IPS-18a (cell line): ENCODE data around the gene CLCN7.

Experiments used
- H3K27ac ChIP-seq: one replicate; pipeline ENCODE4 v1.5.1; 2013; ENCODE audit warnings: low read length
- H3K27me3 ChIP-seq: one replicate; pipeline ENCODE4 v1.6.1; 2013; ENCODE audit warnings: mild to moderate bottlenecking, low read length; ENCODE audit not compliant: control insufficient read depth, insufficient read depth
- H3K36me3 ChIP-seq: one replicate; pipeline ENCODE4 v1.6.1; 2013; ENCODE audit warnings: low read depth, low read length; ENCODE audit not compliant: control insufficient read depth
- H3K4me1 ChIP-seq: one replicate; pipeline ENCODE4 v1.6.1; 2013; ENCODE audit warnings: low read depth, low read length; ENCODE audit not compliant: control insufficient read depth
- H3K4me3 ChIP-seq: one replicate; pipeline ENCODE4 v1.5.1; 2013; ENCODE audit warnings: low read length
- H3K9ac ChIP-seq: one replicate; pipeline ENCODE4 v1.6.1; 2013; ENCODE audit warnings: mild to moderate bottlenecking, low read length, moderate library complexity
- H3K9me3 ChIP-seq: one replicate; pipeline ENCODE4 v1.6.1; 2013; ENCODE audit warnings: low read depth, low read length; ENCODE audit not compliant: control insufficient read depth

CLCN7 gene

DNA sequence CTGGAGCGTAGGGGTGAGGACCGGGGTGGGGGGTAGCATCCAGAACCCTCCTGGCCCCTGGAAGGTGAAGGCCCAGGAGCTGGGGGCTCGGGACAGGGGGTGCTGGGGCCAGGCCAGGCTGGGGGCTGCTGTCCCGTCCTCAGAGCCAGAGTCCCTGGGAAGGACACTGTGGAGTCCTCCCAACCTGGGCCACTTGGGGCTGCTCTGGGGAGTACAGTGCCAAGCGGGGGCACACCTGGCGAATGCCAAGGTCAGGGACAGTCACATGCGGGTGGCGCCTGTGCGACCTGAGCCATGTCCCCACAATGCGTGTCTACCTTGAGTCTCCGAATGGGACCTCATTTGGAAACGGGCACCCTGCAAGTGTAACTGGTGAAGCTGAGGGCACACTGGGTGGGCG, 45.2 kb downstream of the CLCN7 start:
- Histone ChIP-seq H3K4me3 (no peak overlapping the region), H3K9me3 (no peaks in the 10 kb centered on the region), H3K9ac (no peak overlapping the region), H3K27me3 (no peaks in the 10 kb centered on the region), H3K36me3 (no peaks in the 10 kb centered on the region), H3K27ac (no peak overlapping the region), H3K4me1 (no peaks in the 10 kb centered on the region)

DNA sequence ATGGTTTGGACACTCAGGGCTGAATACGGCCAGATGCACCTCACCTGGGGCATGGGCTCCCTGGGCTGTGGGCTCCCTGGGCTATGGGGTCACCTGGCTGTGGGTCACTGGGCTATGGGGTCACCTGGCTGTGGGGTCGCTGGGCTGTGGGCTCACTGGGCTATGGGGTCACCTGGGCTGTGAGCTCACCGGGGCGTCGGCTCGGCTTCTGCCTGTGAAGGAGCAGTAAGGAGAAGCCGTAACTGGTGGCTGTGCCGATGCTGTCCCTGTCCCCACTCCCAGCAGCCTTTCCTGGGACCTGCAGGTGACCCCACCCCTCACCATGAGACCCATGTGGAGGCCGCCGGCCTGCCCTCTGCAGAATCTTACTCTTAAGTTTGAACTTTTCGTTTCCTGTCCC, 45.8 kb downstream of the CLCN7 start:
- H3K36me3 ChIP-seq = no peaks in the 10 kb centered on the region
- H3K27ac ChIP-seq = no peak overlapping the region
- no peaks in the 10 kb centered on the region for H3K27me3 ChIP-seq
- H3K9ac ChIP-seq = no peak overlapping the region
- H3K4me1 ChIP-seq = no peaks in the 10 kb centered on the region
- H3K4me3 ChIP-seq = no peak overlapping the region
- H3K9me3 ChIP-seq = no peaks in the 10 kb centered on the region

DNA sequence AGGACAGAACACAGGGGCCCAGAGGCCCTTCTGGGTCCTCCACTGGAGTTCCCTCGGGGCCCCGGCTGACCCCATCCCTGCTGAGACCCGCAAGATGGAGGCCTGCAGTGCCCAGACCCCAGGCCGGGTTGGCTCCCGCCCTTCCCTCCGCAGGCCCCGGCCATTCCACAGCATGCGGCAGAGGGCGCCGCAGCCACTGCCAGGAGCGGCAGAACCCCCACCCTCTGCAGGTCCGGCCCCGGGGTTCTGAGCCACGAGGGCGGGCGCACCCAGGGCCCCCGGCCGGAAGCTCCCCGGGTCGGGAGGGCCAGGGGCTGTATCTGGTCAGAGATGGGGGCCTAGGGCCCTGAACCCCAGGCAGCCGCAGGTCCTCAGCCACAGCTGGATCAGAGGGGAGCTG, 46.3 kb downstream of the CLCN7 start:
- no peaks in the 10 kb centered on the region for H3K4me1 ChIP-seq
- no peak overlapping the region for H3K4me3 ChIP-seq
- no peaks in the 10 kb centered on the region for H3K36me3 ChIP-seq
- H3K27me3 ChIP-seq = no peaks in the 10 kb centered on the region
- no peak overlapping the region for H3K27ac ChIP-seq
- H3K9me3 ChIP-seq = no peaks in the 10 kb centered on the region
- H3K9ac ChIP-seq = no peak overlapping the region

DNA sequence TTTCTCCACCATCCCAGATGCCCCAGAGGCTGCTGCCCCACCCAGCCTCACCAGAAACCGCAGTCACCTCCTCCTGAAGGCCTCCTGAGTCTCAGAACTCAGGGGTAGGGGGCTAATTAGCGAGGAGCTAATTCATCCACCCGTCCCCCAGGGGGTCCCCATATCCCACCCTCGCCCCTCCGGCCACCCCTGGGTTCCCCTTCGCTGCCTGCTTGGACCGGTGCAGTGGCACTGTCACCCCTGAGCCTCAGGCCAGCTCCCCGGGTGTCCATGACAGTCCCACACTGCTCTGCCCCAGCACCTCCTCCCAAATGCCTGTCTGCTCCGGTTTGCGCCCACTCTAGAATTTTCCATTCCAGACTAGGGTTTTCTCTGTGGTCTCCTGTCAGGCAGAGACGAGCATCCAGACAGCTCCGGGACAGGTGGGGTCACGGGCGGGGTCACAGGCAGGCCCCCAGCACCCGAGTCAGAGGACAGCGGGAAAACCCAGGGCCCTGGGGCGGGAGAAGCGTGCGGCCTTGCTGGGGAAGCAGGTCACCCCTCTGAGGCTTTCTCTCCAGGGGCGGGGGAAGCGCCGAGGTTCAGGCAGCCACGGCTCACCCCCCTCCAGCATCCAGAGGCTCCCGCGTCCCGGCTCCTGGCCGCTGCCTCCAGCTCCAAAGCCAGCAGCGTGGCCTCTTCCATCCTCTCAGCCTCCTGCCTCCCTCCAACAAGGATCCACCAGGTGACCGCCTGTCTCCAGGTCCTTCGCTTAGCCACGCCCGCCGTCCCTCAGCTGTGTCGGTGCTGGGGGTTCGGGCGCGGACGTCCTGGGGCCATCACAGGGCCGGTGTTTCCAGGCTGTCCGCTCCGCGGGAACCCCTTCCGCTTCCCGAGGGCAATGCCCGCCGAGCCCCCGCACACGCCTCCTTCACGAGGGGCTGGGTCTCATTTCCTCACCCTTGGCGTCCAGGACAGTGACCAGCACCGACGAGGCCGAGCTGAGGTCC, 47.1 kb downstream of the CLCN7 start:
- Histone ChIP-seq H3K36me3 (no peaks in the 10 kb centered on the region), H3K4me3 (no peak overlapping the region), H3K9ac (no peak overlapping the region), H3K9me3 (no peaks in the 10 kb centered on the region), H3K27ac (no peak overlapping the region), H3K27me3 (no peaks in the 10 kb centered on the region), H3K4me1 (no peaks in the 10 kb centered on the region)

GRCh38 chr16:1426734-1427471, 47.9 kb downstream of the CLCN7 start:
- Histone ChIP-seq H3K4me1 (no peaks in the 10 kb centered on the region), H3K9me3 (no peaks in the 10 kb centered on the region), H3K9ac (no peak overlapping the region), H3K4me3 (no peak overlapping the region), H3K36me3 (no peaks in the 10 kb centered on the region), H3K27me3 (no peaks in the 10 kb centered on the region), H3K27ac (no peak overlapping the region)

- H3K27ac ChIP-seq = no peak overlapping the region
Measured at GRCh38 chr16:1425616-1426370, 49.0 kb downstream of the CLCN7 start.

GRCh38 chr16:1424028-1424427, 50.8 kb downstream of the CLCN7 start:
- Histone ChIP-seq H3K36me3 (no peaks in the 10 kb centered on the region), H3K27ac (no peak overlapping the region), H3K4me3 (no peak overlapping the region), H3K27me3 (no peaks in the 10 kb centered on the region), H3K4me1 (no peaks in the 10 kb centered on the region), H3K9ac (no peak overlapping the region), H3K9me3 (no peaks in the 10 kb centered on the region)

More at GRCh38 chr16:1425616-1426370, 49.0 kb downstream of the CLCN7 start:
- no peak overlapping the region for H3K4me3 ChIP-seq
- no peak overlapping the region for H3K9ac ChIP-seq
- no peaks in the 10 kb centered on the region for H3K27me3 ChIP-seq
- no peaks in the 10 kb centered on the region for H3K9me3 ChIP-seq
- no peaks in the 10 kb centered on the region for H3K36me3 ChIP-seq
- H3K4me1 ChIP-seq = no peaks in the 10 kb centered on the region

GRCh38 chr16:1422076-1422475, 52.8 kb downstream of the CLCN7 start:
- Histone ChIP-seq H3K4me1 (no peaks in the 10 kb centered on the region), H3K27ac (no peak overlapping the region), H3K9me3 (no peaks in the 10 kb centered on the region), H3K36me3 (no peaks in the 10 kb centered on the region), H3K27me3 (no peaks in the 10 kb centered on the region), H3K9ac (no peak overlapping the region), H3K4me3 (no peak overlapping the region)

DNA sequence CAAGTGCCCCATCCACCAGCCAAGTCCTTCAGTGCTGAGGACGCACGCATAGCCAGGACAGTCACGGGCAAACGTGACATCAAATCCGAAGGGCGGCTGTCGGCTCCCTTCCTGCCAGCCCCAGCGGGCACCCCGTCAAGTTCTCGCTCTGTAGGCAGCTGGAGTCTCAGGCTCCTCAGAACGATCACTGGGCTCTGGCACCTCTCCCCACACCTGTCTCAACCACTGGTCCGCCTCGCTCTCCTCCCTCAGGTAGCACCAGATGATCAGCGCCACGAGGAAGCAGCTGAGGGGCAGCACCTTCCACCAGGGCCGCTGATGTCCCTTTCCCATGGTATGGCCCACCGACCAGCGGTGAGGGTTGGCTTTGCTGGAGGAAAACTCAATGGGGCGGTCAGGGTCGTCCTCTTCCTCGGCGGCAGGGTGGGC, 54.7 kb downstream of the CLCN7 start:
- Histone ChIP-seq H3K4me1 (no peaks in the 10 kb centered on the region), H3K36me3 (no peaks in the 10 kb centered on the region), H3K4me3 (peak overlapping the region; percentile 79), H3K27ac (no peak overlapping the region), H3K9ac (peak overlapping the region; percentile 76), H3K27me3 (no peaks in the 10 kb centered on the region), H3K9me3 (no peaks in the 10 kb centered on the region)

DNA sequence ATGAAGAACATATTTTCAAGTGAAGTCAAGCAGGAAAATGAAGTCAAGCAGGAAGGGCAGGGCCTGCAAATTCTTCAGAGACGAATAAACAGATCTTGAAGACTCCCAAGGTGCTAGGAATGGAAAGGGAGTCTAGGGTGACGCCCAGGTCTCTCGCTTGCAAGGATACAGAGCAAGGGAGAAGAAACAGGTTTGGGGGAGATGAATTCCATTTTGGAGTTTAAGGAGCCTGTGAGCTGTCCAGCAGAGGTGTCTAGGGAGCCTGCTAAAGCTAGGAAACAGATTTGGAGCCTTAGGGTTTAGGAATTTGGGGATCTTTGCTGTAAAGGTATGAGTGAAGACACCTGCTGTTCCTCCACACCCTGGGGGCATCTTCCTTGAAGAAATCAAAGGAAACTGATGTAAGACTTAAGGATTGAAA, 58.3 kb downstream of the CLCN7 start:
- no peak overlapping the region for H3K27ac ChIP-seq
- no peaks in the 10 kb centered on the region for H3K4me1 ChIP-seq
- no peak overlapping the region for H3K4me3 ChIP-seq
- H3K9me3 ChIP-seq = no peaks in the 10 kb centered on the region
- H3K36me3 ChIP-seq = no peaks in the 10 kb centered on the region
- H3K9ac ChIP-seq = no peak overlapping the region
- no peaks in the 10 kb centered on the region for H3K27me3 ChIP-seq

DNA sequence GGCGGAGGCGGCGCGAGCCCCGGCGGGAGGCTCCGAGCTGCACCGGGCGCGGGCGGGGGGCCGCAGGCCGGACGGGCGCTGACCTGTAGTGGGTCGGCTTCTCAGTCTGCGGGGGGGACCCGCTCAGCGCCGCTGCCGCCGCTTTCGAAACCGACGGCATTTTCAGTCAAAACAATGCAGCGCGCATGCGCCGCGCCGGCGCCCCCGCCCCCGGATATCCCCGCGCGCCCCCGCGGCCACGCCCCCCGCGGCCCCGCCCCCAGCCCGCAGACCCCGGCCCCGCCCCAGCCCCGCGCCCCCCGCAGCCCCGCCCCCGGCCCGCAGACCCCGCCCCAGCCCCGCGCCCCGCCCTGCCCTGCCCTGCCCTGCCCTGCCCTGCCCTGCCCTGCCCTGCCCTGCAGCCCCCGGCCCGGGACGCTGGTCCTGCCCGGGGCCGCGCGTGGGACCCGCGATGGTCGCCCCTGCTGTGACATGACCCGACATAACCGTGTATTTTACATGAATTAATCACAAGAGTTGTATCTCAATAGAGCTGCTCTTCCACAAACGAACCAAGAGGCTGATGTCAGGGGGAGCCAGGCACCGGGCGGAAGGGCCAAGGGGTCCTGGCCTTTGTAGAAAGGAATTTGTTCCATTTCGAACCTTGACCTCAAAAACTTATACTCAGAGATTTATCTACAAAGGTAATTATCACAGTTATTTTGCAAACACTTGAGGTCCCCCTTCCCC, 60.1 kb downstream of the CLCN7 start, which contains the start of gene UNKL:
Gene UNKL (minus strand): TSS at position 173 of the 729 bp plus-strand sequence. CDS start 13 bp downstream, at position 160.
- Histone ChIP-seq H3K9me3 (no peaks in the 10 kb centered on the region), H3K9ac (peak within 1 kb of the TSS; percentile 22), H3K4me3 (peak within 1 kb of the TSS; percentile 68), H3K36me3 (no peaks in the 10 kb centered on the region), H3K4me1 (no peaks in the 10 kb centered on the region), H3K27ac (no peak within 1 kb of the TSS), H3K27me3 (no peaks in the 10 kb centered on the region)
